ENCODE data around the gene SPATA33. TPM values are rescaled to one million over a fixed set of nuclear protein-coding genes. Genes with fewer than 3 reads are reported as not detected.
"Not testable (repeated sequence)": the region's sequence is repeated elsewhere in the genome, so short reads cannot be mapped to it uniquely, and the experiment has no call there.

Gene SPATA33
- total RNA-seq, 4 donors from 2014 or later, result 4.4 to 10.1 (median 7.4) TPM

- intact Hi-C loops (cut with DNase I; ENCODE audit: low total_unique reads) (no loop called here), in situ Hi-C loops (cut with MboI; ENCODE audit: low pct_ligation_motif_present in 1 of 4, low pct_unique_long_range_greater_than_20kb in 1 of 4, low sequenced_read_pairs in 3 of 4) (no loop called here)
- H3K27me3 ChIP-seq, result no peaks in the 10 kb centered on the region
- H3K4me1 ChIP-seq, result peaks cover 4 to 21% (median 16%) of the 10 kb centered on the region in 4 donors
- DNase-seq, result no peak
- no peak for TF ChIP-seq CTCF (IDR thresholded peaks at IDR 0.05)
- no peak for TF ChIP-seq EP300 (IDR thresholded peaks at IDR 0.05; ENCODE audit: low read depth)
- TF ChIP-seq POLR2A (IDR thresholded peaks at IDR 0.05), result no peak
- H3K36me3 ChIP-seq, result peaks cover 0 to 22% (median 7%) of the 10 kb centered on the region in 4 donors
- no peak overlapping the region for H3K4me3 ChIP-seq
- WGBS, 2 donors (ENCODE audit: low coverage in 1 of 2), result 80% methylated on average over 20 of the region's 25 CpGs; no CpG with 5 or more reads in 1 of the 2 donors
- H3K9me3 ChIP-seq, result no peaks in the 10 kb centered on the region
- H3K27ac ChIP-seq, result no peak overlapping the region
Measured at GRCh38 chr16:89695875-89696669, 38.4 kb downstream of the SPATA33 start.

- TF ChIP-seq POLR2A (IDR thresholded peaks at IDR 0.05), result peak; percentile 12
- no peak for TF ChIP-seq EP300 (IDR thresholded peaks at IDR 0.05; ENCODE audit: low read depth)
- no peak for TF ChIP-seq CTCF (IDR thresholded peaks at IDR 0.05)
- no peak for TF ChIP-seq POLR2AphosphoS5 (IDR thresholded peaks at IDR 0.05)
- Histone ChIP-seq H3K4me3 (no peak overlapping the region), H3K27me3 (no peaks in the 10 kb centered on the region), H3K36me3 (peaks cover 0 to 16% (median 4%) of the 10 kb centered on the region in 4 donors), H3K27ac (no peak overlapping the region), H3K9me3 (no peaks in the 10 kb centered on the region), H3K4me1 (peaks cover 4 to 25% (median 18%) of the 10 kb centered on the region in 4 donors)
- intact Hi-C loops (cut with DNase I; ENCODE audit: low total_unique reads) (no loop called here), in situ Hi-C loops (cut with MboI; ENCODE audit: low pct_ligation_motif_present in 1 of 4, low pct_unique_long_range_greater_than_20kb in 1 of 4, low sequenced_read_pairs in 3 of 4) (no loop called here)
- peak; percentile 59 for DNase-seq
- 71% methylated on average over 18 of the region's 18 CpGs; no CpG with 5 or more reads in 1 of the 2 donors for WGBS, 2 donors (ENCODE audit: low coverage in 1 of 2)
Measured at GRCh38 chr16:89696670-89697128, 39.1 kb downstream of the SPATA33 start.

- no peak overlapping the region for H3K27ac ChIP-seq
- peaks cover 0 to 11% (median 1%) of the 10 kb centered on the region in 4 donors for H3K36me3 ChIP-seq
- in situ Hi-C loops (cut with MboI; ENCODE audit: low pct_ligation_motif_present in 1 of 4, low pct_unique_long_range_greater_than_20kb in 1 of 4, low sequenced_read_pairs in 3 of 4), result no loop called here
- no peaks in the 10 kb centered on the region for H3K9me3 ChIP-seq
- no peak overlapping the region for H3K4me3 ChIP-seq
- intact Hi-C loops (cut with DNase I; ENCODE audit: low total_unique reads), result no loop called here
- TF ChIP-seq CTCF (IDR thresholded peaks at IDR 0.05) (no peak), POLR2AphosphoS5 (IDR thresholded peaks at IDR 0.05) (peak in 1 of 3 donors; percentile 23)
- WGBS, 2 donors (ENCODE audit: low coverage in 1 of 2), result 92% methylated on average over 17 of the region's 19 CpGs; no CpG with 5 or more reads in 1 of the 2 donors
- peaks cover 4 to 30% (median 20%) of the 10 kb centered on the region in 4 donors for H3K4me1 ChIP-seq
- no peaks in the 10 kb centered on the region for H3K27me3 ChIP-seq
- no peak for DNase-seq
Measured at GRCh38 chr16:89697161-89697615, 39.6 kb downstream of the SPATA33 start.

GRCh38 chr16:89697616-89698331, 40.1 kb downstream of the SPATA33 start:
- 94% methylated on average over 15 of the region's 32 CpGs; no CpG with 5 or more reads in 1 of the 2 donors for WGBS, 2 donors (ENCODE audit: low coverage in 1 of 2)

GRCh38 chr16:89698717-89699116, 41.1 kb downstream of the SPATA33 start:
- H3K4me1 ChIP-seq, result peaks cover 4 to 33% (median 22%) of the 10 kb centered on the region in 4 donors
- H3K4me3 ChIP-seq; DNase-seq; H3K36me3 ChIP-seq; H3K27me3 ChIP-seq; in situ Hi-C loops (cut with MboI; ENCODE audit: low pct_ligation_motif_present in 1 of 4, low pct_unique_long_range_greater_than_20kb in 1 of 4, low sequenced_read_pairs in 3 of 4); H3K9me3 ChIP-seq; intact Hi-C loops (cut with DNase I; ENCODE audit: low total_unique reads); H3K27ac ChIP-seq: not testable (repeated sequence)
- WGBS, 2 donors (ENCODE audit: low coverage in 1 of 2), result 96 to 100% methylated on average over 9 to 14 of the region's 14 CpGs

More at GRCh38 chr16:89697616-89698331, 40.1 kb downstream of the SPATA33 start:
- no peak for DNase-seq
- Histone ChIP-seq H3K9me3 (no peaks in the 10 kb centered on the region), H3K4me3 (no peak overlapping the region), H3K4me1 (peaks cover 4 to 33% (median 22%) of the 10 kb centered on the region in 4 donors), H3K27me3 (no peaks in the 10 kb centered on the region), H3K36me3 (peaks cover 0 to 6% (median 0%) of the 10 kb centered on the region in 4 donors), H3K27ac (no peak overlapping the region)
- in situ Hi-C loops (cut with MboI; ENCODE audit: low pct_ligation_motif_present in 1 of 4, low pct_unique_long_range_greater_than_20kb in 1 of 4, low sequenced_read_pairs in 3 of 4), result no loop called here
- intact Hi-C loops (cut with DNase I; ENCODE audit: low total_unique reads), result no loop called here
- TF ChIP-seq CTCF (IDR thresholded peaks at IDR 0.05) (no peak), POLR2AphosphoS5 (IDR thresholded peaks at IDR 0.05) (no peak), EP300 (IDR thresholded peaks at IDR 0.05; ENCODE audit: low read depth) (no peak), POLR2A (IDR thresholded peaks at IDR 0.05) (no peak)

- not testable (repeated sequence) for H3K9me3 ChIP-seq, H3K36me3 ChIP-seq, DNase-seq, H3K27me3 ChIP-seq
- Histone ChIP-seq H3K4me1 (peaks cover 4 to 33% (median 22%) of the 10 kb centered on the region in 4 donors), H3K27ac (peak overlapping the region; percentile 64 to 96 (median 94)), H3K4me3 (peak overlapping the region in 2 of 4 donors; percentile 73)
- in situ Hi-C loops (cut with MboI; ENCODE audit: low pct_ligation_motif_present in 1 of 4, low pct_unique_long_range_greater_than_20kb in 1 of 4, low sequenced_read_pairs in 3 of 4), result loop anchor here in 2 of 4 donors (10.0 kb wide), 1 partner anchor 95 kb away; no protein-coding TSS in a partner anchor
- 64% methylated on average over 16 of the region's 18 CpGs; no CpG with 5 or more reads in 1 of the 2 donors for WGBS, 2 donors (ENCODE audit: low coverage in 1 of 2)
- intact Hi-C loops (cut with DNase I; ENCODE audit: low total_unique reads), result loop anchor here (5.0 to 10.0 kb wide), 2 partner anchors 95 to 173 kb away; partner anchors contain the start of gene TCF25
Measured at GRCh38 chr16:89699629-89700099, 42.0 kb downstream of the SPATA33 start.

All from transverse colon (tissue), 4 donors.